Activated naive CD8-positive, alpha-beta T cell (primary cell): ENCODE results near the gene MICAL3.

Source experiments
- H3K27ac Mint-ChIP-seq: one replicate; pipeline ENCODE4 v1.8.0; 2021; ENCODE audit warnings: mixed read lengths
- H3K27me3 Mint-ChIP-seq: one replicate; pipeline ENCODE4 v1.8.0; 2021; ENCODE audit warnings: mixed read lengths
- H3K36me3 Mint-ChIP-seq: one replicate; pipeline ENCODE4 v1.8.0; 2021; ENCODE audit warnings: mixed read lengths
- H3K4me1 Mint-ChIP-seq: one replicate; pipeline ENCODE4 v1.8.0; 2021; ENCODE audit warnings: low read depth, mixed read lengths
- H3K4me3 Mint-ChIP-seq: one replicate; pipeline ENCODE4 v1.8.0; 2021; ENCODE audit warnings: mild to moderate bottlenecking, mixed read lengths
- H3K9me3 Mint-ChIP-seq: one replicate; pipeline ENCODE4 v1.8.0; 2021; ENCODE audit warnings: low read depth, mixed read lengths

Gene MICAL3

DNA sequence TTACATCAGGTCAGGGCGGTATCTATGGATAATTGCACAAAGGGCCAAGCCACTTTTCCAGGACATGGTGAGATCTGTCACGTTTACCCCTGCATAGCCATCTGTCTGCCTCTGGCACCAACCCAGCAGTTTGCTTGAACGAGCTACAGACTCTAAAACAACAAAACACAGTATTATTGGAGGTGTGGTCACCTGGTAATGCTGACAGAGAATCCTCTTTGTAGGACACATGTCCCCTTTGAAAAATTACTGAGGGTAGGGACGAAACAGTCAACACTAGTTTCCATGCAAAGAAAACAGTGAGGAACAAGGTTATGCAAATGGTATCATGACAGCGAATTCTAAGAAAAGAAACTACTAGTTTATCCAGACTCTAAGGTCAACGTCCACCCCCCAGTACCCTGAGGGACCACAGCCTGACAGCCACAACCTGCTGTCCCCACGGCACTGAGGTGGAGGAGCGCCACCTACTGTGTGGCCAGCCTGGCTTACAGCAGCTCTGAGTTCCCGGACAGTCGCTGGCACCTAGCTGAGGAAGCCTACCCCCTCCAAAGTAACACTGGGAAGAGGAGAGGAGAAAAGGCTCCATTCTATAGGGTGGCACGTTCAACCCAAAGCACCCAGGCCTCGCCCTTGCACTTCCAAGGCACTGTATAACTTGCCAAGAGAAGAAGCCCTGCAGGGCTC is 132.7 kb downstream of the MICAL3 start:
- Mint-ChIP-seq H3K4me1 (no peaks in the 10 kb centered on the region), H3K4me3 (no peak overlapping the region)

DNA sequence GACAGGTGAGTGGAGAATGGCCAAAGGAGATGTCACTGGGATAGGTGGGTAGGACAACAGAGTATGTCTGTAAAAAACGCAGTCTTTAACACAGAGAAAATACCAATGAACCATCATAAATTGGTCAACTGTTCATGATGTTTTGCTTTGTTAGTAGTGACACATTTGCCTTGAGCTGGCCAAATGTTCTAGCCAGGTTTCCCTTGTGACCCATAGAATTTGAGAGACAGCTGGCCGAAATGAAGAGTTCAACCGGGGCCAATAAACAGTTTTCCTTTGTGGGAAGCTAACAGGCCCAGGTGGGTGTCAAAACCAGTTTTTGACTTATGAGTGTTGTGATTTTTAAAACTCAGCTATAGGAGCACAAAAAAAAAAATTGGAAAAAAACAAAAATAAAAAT is 133.5 kb downstream of the MICAL3 start:
- H3K4me3 Mint-ChIP-seq: no peak overlapping the region
- H3K27ac Mint-ChIP-seq: peak overlapping the region; percentile 16

More for the DNA sequence above, 132.7 kb downstream of the MICAL3 start:
- no peaks in the 10 kb centered on the region for H3K27me3 Mint-ChIP-seq
- H3K36me3 Mint-ChIP-seq: peaks cover 9% of the 10 kb centered on the region
- H3K27ac Mint-ChIP-seq: no peak overlapping the region
- no peaks in the 10 kb centered on the region for H3K9me3 Mint-ChIP-seq

DNA sequence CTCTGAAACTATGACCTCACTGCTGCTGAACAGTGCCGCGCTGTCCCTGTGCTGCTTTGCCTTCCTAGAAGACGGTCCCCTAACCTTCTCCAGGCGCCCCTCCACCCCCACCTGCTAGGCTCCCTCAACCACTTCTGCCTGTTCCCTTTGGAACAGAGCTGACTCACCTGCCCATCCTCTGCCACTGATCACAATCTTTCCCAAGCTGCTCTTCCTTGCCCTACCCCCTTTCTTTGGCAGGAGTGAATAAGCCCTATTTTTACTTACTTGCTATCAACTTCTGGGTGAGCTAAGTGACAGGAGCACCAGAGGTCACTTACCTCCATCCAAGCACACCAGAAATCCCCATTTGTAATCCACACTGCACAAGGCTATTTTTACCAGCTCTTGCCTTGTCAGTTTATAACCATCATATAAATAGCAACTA is 134.1 kb downstream of the MICAL3 start:
- no peak overlapping the region for H3K27ac Mint-ChIP-seq
- no peaks in the 10 kb centered on the region for H3K4me1 Mint-ChIP-seq
- H3K36me3 Mint-ChIP-seq: peaks cover 11% of the 10 kb centered on the region
- no peaks in the 10 kb centered on the region for H3K27me3 Mint-ChIP-seq
- no peak overlapping the region for H3K4me3 Mint-ChIP-seq
- H3K9me3 Mint-ChIP-seq: no peaks in the 10 kb centered on the region

More for the DNA sequence above, 133.5 kb downstream of the MICAL3 start:
- H3K27me3 Mint-ChIP-seq: no peaks in the 10 kb centered on the region
- H3K4me1 Mint-ChIP-seq: no peaks in the 10 kb centered on the region
- no peaks in the 10 kb centered on the region for H3K9me3 Mint-ChIP-seq
- H3K36me3 Mint-ChIP-seq: peaks cover 9% of the 10 kb centered on the region

DNA sequence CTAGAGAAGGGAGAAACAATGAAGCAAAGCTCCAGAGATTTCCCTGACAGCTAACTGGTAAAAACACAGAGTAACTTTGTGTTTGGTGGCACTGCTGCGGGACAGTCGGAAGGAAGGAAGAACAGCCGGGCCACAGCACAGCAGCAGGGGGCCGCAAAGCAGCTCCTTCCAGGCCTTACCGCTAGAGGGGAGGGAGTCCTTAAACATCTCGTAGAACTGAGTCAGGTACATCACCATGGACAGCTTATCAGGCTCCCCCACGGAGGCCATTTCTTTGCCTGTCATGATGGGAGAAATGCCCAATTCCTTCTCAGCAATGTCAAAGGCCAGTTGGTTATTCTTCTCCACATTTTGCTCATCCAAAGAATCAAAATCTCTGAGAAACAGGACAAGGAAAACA is 135.5 kb downstream of the MICAL3 start:
- H3K4me3 Mint-ChIP-seq: no peak overlapping the region
- H3K27me3 Mint-ChIP-seq: no peaks in the 10 kb centered on the region
- no peaks in the 10 kb centered on the region for H3K9me3 Mint-ChIP-seq
- H3K36me3 Mint-ChIP-seq: peaks cover 14% of the 10 kb centered on the region
- H3K27ac Mint-ChIP-seq: no peak overlapping the region
- no peaks in the 10 kb centered on the region for H3K4me1 Mint-ChIP-seq

DNA sequence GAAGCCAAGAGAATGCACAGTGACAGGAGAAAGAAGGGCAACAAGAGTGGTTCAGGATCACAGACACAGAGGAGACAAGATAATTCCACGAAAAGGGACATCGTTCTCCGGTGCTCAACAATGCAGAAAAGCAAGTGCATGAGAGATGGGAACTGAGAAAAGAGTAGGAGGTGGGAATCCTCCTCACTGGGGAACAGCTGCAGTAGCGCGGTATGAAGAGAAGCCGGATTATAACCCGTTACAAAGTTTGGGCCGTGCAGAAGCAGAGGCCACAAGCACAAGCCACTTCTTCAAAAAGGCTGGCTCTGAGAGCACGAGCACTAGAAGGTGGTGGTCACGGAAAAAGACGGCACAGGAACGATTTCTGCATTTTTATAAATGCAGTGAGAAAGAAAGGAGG is 135.9 kb downstream of the MICAL3 start:
- no peak overlapping the region for H3K4me3 Mint-ChIP-seq
- H3K36me3 Mint-ChIP-seq: peaks cover 14% of the 10 kb centered on the region
- no peaks in the 10 kb centered on the region for H3K27me3 Mint-ChIP-seq
- no peaks in the 10 kb centered on the region for H3K4me1 Mint-ChIP-seq
- no peak overlapping the region for H3K27ac Mint-ChIP-seq
- H3K9me3 Mint-ChIP-seq: no peaks in the 10 kb centered on the region

DNA sequence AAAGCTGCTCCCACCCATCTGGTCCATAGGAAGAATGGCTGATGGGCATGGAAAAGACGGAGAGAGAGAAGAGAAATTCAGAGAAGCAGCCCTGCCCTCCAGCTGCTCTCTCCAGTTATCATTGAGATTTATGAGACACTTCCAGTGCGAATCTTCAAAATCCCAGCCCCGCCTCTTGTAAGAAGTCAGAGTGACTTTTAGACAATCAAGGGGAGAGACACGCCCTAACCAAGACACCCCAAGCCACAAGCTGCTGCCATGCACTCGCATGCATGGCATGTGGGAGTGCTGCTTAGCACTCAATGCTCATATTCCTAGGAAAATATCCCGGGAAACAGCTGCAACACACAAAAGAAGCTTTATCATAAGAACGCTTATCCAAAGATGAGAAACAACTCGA is 139.5 kb downstream of the MICAL3 start:
- Mint-ChIP-seq H3K27me3 (no peaks in the 10 kb centered on the region), H3K9me3 (no peaks in the 10 kb centered on the region), H3K36me3 (peaks cover 12% of the 10 kb centered on the region), H3K4me1 (no peaks in the 10 kb centered on the region), H3K27ac (no peak overlapping the region), H3K4me3 (no peak overlapping the region)

DNA sequence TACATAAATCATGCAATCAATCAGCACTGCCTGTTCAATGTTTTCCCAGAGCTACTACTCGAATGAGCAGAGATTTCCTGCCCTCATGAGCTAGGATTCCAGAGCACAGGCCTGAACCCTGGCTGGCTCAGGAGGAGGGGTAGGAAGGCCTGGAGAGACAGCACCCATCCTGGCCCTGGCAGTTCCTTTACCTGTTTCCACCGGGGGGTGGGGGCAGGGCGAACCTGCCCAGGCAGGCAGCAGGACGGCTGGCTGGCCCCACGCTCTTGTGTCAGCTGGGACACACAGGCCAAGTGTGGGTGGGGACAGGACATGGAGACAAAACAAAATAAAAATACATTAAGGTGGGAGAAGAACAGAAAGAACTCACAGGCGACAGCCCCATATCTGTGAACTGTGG is 140.3 kb downstream of the MICAL3 start:
- H3K9me3 Mint-ChIP-seq: no peaks in the 10 kb centered on the region
- H3K27ac Mint-ChIP-seq: no peak overlapping the region
- H3K4me3 Mint-ChIP-seq: no peak overlapping the region
- H3K36me3 Mint-ChIP-seq: peaks cover 12% of the 10 kb centered on the region
- no peaks in the 10 kb centered on the region for H3K4me1 Mint-ChIP-seq
- no peaks in the 10 kb centered on the region for H3K27me3 Mint-ChIP-seq

DNA sequence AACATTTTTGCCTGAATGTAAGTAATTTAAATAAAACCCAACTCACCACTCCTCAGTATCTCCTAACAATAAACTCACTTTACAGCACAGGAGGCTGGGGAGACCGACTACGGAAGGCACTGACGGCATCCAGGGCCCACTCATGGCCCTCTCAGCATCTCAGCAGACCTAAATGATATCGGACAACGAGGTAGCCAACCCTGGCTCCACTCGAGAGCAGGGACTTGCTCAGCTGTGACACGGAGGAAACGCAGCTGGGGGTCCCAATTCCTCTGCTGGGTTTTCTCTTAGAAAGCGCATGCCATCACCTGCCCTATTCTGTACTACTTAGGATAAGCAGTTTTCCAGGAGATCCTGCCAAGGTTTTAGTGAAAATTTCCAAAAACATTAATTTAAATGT is 141.0 kb downstream of the MICAL3 start:
- H3K36me3 Mint-ChIP-seq: peaks cover 15% of the 10 kb centered on the region
- H3K4me3 Mint-ChIP-seq: no peak overlapping the region
- H3K27ac Mint-ChIP-seq: no peak overlapping the region
- no peaks in the 10 kb centered on the region for H3K4me1 Mint-ChIP-seq
- no peaks in the 10 kb centered on the region for H3K9me3 Mint-ChIP-seq
- no peaks in the 10 kb centered on the region for H3K27me3 Mint-ChIP-seq

DNA sequence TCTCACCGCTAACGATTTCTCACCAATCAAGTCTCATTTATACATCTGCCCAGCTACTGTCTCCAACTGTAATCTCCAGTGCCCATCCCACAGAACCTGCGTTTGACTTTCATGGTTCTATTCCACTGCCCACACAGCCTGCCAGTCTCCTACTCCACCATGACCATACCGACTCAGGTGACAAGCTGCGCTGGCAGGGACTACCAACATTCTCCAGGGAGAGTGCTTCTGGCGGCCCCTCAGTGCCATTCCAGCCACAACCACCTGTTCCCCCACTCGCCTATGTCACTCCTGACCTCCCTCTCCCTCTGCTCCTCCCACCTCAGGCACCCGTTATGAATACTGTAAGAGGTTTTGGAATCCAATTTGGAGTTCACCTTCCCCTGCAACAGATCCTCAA is 141.6 kb downstream of the MICAL3 start:
- no peaks in the 10 kb centered on the region for H3K27me3 Mint-ChIP-seq
- H3K27ac Mint-ChIP-seq: no peak overlapping the region
- no peaks in the 10 kb centered on the region for H3K9me3 Mint-ChIP-seq
- no peak overlapping the region for H3K4me3 Mint-ChIP-seq
- H3K4me1 Mint-ChIP-seq: no peaks in the 10 kb centered on the region
- peaks cover 15% of the 10 kb centered on the region for H3K36me3 Mint-ChIP-seq

DNA sequence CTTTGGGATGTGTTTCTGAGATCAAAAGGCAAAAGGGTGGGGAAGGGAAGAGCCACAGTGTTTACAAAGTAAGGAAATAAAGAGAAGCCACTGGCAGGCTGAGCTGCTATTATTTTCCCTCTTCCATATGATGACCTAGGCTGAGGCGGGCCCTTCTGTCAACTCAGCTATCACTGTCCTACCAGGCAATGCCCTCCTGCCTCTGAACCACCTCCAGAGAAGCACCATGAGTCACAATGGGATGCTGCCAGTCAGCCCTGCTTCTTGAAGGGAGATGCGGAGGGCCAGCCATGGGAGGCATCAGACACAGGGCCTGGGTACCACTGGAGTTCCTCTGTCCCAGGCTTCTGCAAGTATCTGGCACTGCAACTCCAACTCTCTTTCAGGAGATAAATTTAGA is 142.2 kb downstream of the MICAL3 start:
- Mint-ChIP-seq H3K4me3 (no peak overlapping the region), H3K27me3 (no peaks in the 10 kb centered on the region), H3K4me1 (no peaks in the 10 kb centered on the region), H3K36me3 (peaks cover 12% of the 10 kb centered on the region), H3K9me3 (no peaks in the 10 kb centered on the region), H3K27ac (no peak overlapping the region)

DNA sequence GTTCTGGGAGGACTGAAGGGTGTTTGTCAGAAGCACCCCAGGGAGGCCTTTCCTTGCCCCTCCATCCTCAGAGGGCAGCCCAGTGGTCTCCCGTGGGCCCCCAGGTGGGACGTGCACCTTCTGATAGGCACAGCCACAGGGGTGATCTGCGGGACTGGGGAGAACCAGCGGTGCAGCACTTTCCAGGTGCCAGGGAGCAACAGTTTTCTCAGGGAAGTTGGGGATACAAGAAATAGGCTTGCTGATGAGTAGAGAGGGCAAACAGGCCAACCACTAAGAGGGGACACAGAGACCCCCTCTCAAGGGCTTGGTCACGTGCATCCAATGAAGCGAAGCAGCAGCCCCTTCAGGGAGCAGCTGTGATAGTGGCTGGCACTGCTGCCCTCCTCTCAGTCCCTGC is 143.0 kb downstream of the MICAL3 start:
- Mint-ChIP-seq H3K36me3 (peaks cover 12% of the 10 kb centered on the region), H3K27ac (no peak overlapping the region)

DNA sequence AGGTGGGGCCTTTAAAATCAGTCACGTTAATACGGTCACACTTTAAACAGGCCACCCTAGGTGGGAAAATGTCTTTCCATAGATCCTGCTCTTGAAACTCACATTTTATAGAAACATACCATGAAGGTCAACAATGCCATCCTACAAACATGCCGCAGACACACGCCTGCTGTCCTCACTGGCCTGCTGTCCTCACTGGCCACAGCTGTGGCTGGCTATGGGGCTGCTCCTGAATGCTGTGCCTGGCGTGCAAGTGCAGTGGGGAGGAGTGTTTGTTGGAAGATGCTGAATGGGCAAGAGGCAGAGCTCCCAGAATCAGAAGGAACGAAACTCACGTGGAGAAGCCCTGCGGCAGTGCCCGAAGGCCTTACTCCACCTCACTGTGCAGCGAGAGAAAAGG is 143.9 kb downstream of the MICAL3 start:
- Mint-ChIP-seq H3K4me1 (no peaks in the 10 kb centered on the region), H3K4me3 (no peak overlapping the region), H3K36me3 (peaks cover 12% of the 10 kb centered on the region), H3K27ac (no peak overlapping the region), H3K27me3 (no peaks in the 10 kb centered on the region), H3K9me3 (no peaks in the 10 kb centered on the region)

More for the DNA sequence above, 143.0 kb downstream of the MICAL3 start:
- no peaks in the 10 kb centered on the region for H3K27me3 Mint-ChIP-seq
- H3K4me1 Mint-ChIP-seq: no peaks in the 10 kb centered on the region
- H3K9me3 Mint-ChIP-seq: no peaks in the 10 kb centered on the region
- H3K4me3 Mint-ChIP-seq: no peak overlapping the region

DNA sequence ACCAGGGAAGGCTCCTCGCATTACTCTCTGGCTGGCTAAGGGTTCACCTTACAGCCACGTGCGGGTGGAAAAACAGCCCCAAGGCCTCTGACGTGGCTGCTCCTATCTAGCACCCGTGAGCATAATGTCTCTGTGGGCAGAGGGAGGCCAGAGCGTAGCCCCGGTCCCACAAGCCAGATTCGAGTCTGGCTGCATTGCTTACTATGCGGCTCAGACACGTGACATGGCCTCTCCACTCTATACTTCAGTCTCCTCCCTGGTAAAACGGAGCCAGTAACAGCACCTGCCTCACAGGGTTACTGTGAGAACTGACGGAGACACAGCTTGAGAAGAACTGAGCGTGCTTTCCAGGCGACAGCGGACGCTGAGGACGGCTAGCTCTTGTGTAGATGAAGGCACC is 144.3 kb downstream of the MICAL3 start:
- Mint-ChIP-seq H3K4me1 (no peaks in the 10 kb centered on the region), H3K9me3 (no peaks in the 10 kb centered on the region), H3K27ac (no peak overlapping the region), H3K4me3 (no peak overlapping the region), H3K27me3 (no peaks in the 10 kb centered on the region), H3K36me3 (peaks cover 9% of the 10 kb centered on the region)

DNA sequence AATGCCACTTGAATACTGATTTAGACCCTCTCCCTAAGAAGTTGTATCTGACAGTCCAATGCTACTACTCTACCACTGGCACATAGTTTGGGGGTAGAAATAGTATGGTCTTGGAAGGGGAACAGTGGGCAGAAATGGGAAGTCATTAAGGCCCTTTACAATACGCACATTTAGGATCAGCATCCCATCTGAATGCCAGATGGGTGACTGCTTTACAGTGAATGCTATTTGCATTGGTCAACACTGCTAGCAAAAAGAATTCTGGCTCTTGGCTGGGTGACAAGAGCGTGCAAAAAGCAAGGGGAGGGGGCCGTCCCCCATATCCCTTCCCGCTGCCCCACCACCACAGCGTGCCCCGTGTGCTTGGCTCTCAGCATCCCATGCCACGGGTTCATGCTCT is 145.4 kb downstream of the MICAL3 start:
- Mint-ChIP-seq H3K4me1 (no peaks in the 10 kb centered on the region), H3K4me3 (no peak overlapping the region), H3K36me3 (peaks cover 7% of the 10 kb centered on the region), H3K9me3 (no peaks in the 10 kb centered on the region), H3K27ac (no peak overlapping the region), H3K27me3 (no peaks in the 10 kb centered on the region)

DNA sequence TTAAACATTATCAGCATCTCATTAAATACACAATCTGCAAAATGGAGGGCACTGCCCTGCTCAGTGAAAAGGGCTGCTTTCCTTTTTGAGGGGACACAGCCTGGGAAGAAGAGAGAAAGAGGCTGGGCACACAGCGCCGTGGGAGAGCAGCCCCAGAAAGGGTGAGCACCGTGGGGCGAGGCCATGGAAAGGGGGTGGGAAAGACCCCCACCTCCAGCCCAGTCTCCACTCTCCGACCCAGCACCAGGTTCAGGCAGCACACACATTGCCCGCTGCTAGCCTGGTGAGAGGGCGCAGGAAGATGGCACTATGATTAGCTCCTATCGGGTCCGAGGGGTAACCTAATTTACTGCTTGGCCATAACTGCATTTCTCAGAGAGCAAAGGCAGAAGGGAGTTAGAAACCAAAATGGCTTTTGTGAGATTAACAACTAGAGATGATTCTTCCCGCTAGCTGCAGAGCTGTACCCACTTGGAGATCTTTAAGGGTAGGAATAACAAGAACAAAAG is 146.1 kb downstream of the MICAL3 start:
- no peaks in the 10 kb centered on the region for H3K4me1 Mint-ChIP-seq
- no peaks in the 10 kb centered on the region for H3K9me3 Mint-ChIP-seq
- peaks cover 7% of the 10 kb centered on the region for H3K36me3 Mint-ChIP-seq
- H3K27ac Mint-ChIP-seq: no peak overlapping the region
- no peaks in the 10 kb centered on the region for H3K27me3 Mint-ChIP-seq
- H3K4me3 Mint-ChIP-seq: no peak overlapping the region
